Uterus (tissue), 4 donors: Measurements from ENCODE around the gene AMDHD1. TPM values are rescaled to one million over a fixed set of nuclear protein-coding genes. Genes with fewer than 3 reads are reported as not detected.
"Not testable (repeated sequence)": the region's sequence is repeated elsewhere in the genome, so short reads cannot be mapped to it uniquely, and the experiment has no call there.

Experiments used
- DNase-seq, 2 donors: peaks; one replicate each; pipeline ENCODE4 v3.0.0-alpha.2; 2019 to 2020
- H3K27ac ChIP-seq, 2 donors: fragments of 200-600 bp; sonication (generic); 1 replicate in 1 of 2; 2 replicates in 1 of 2; pipeline ENCODE4 v1.5.1; 2016 to 2018
- H3K27me3 ChIP-seq, 2 donors: fragments of 200-600 bp; sonication (generic); one replicate each; pipeline ENCODE4 v1.5.1; 2018 to 2019; ENCODE audit warnings: control low read depth in 1 of 2
- H3K36me3 ChIP-seq, 2 donors: fragments of 200-600 bp; sonication (generic); one replicate each; pipeline ENCODE4 v1.5.1; 2019; ENCODE audit warnings: control low read depth in 1 of 2
- H3K4me1 ChIP-seq, 2 donors: fragments of 200-600 bp; sonication (generic); one replicate each; pipeline ENCODE4 v1.5.1; 2018 to 2019; ENCODE audit warnings: control low read depth in 1 of 2
- H3K4me3 ChIP-seq, 2 donors: fragments of 200-600 bp; sonication (generic); 1 replicate in 1 of 2; 2 replicates in 1 of 2; pipeline ENCODE4 v1.5.1; 2018 to 2019; ENCODE audit warnings: mild to moderate bottlenecking in 1 of 2
- H3K9me3 ChIP-seq, 2 donors: fragments of 200-600 bp; sonication (generic); one replicate each; pipeline ENCODE4 v1.5.1; 2019; ENCODE audit warnings: control low read depth in 1 of 2
- POLR2A ChIP-seq, 2 donors: fragments of 450-650 bp; IDR thresholded peaks; one replicate each; pipeline ENCODE4 v1.6.1; 2016; ENCODE audit warnings: antibody characterized with exemption in 2 of 2, mild to moderate bottlenecking in 1 of 2, moderate library complexity in 1 of 2
- intact Hi-C: fragments of 100-400 bp; cut with DNase I; formaldehyde crosslinking; loops from one replicate; pipeline ENCODE4 v1.15.1; 2023; ENCODE audit warnings: low total_unique reads
- total RNA-seq, 4 donors: library from RNA; depleted of rRNA in 3 of 4; stranded (reverse); fragments of >200 nt in 3 of 4; gene quantifications; one replicate each; pipeline versions ENCODE4 v1.1.0 to v1.2.4, GENCODE V29; 2014 to 2023
- TF ChIP-seq, protein P1 (sequence below), 4 experiments: fragments of 200-600 bp in 2 of 4; fragments of 450-650 bp in 2 of 4; sonication (generic) in 2 of 4; IDR thresholded peaks; one replicate each; pipeline ENCODE4 v1.5.1; 2016 to 2019; ENCODE audit warnings: antibody characterized with exemption in 4 of 4, mild to moderate bottlenecking in 2 of 4, moderate library complexity in 1 of 4
- donor health status: DM: yes; HTN: yes; CAD: no.

AMDHD1 gene
- total RNA-seq, 4 donors from 2014 or later = 0.26 to 1.8 (median 1.1) TPM; not detected in 1

- Histone ChIP-seq H3K27me3 (no peaks in the 10 kb centered on the region), H3K36me3 (no peaks in the 10 kb centered on the region), H3K4me3 (no peak overlapping the region), H3K27ac (no peak overlapping the region), H3K9me3 (no peaks in the 10 kb centered on the region), H3K4me1 (no peaks in the 10 kb centered on the region)
- intact Hi-C loops = no loop called here
- DNase-seq = no peak
- TF ChIP-seq, protein P1, sequence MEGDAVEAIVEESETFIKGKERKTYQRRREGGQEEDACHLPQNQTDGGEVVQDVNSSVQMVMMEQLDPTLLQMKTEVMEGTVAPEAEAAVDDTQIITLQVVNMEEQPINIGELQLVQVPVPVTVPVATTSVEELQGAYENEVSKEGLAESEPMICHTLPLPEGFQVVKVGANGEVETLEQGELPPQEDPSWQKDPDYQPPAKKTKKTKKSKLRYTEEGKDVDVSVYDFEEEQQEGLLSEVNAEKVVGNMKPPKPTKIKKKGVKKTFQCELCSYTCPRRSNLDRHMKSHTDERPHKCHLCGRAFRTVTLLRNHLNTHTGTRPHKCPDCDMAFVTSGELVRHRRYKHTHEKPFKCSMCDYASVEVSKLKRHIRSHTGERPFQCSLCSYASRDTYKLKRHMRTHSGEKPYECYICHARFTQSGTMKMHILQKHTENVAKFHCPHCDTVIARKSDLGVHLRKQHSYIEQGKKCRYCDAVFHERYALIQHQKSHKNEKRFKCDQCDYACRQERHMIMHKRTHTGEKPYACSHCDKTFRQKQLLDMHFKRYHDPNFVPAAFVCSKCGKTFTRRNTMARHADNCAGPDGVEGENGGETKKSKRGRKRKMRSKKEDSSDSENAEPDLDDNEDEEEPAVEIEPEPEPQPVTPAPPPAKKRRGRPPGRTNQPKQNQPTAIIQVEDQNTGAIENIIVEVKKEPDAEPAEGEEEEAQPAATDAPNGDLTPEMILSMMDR (IDR thresholded peaks at IDR 0.05) = no peak
- no peak for TF ChIP-seq POLR2A (IDR thresholded peaks at IDR 0.05)
These were observed 19.1 kb downstream of the AMDHD1 start for GRCh38 chr12:95962222-95962621.

DNA sequence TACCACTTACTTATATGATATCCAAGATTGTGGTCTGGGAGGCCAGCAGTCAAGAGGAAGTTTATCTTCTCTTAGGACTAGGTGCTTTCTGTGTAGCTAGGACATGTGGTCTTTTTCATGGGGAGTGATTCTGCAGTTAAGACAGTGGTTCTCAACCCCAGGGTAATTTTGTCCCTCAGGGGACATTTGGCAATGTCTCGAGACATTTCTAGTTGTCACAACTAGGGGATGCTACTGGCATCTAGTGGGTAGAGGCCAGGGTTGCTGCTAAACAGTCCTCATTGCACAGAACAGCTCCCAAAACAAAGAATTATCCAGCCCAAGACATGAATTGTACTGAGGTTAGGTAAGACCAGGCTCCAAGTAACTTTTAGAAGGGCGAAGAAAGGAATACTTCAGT, 20.0 kb downstream of the AMDHD1 start:
- TF ChIP-seq POLR2A (IDR thresholded peaks at IDR 0.05) = no peak
- TF ChIP-seq, protein P1 (IDR thresholded peaks at IDR 0.05) = no peak
- H3K27ac ChIP-seq = no peak overlapping the region
- no peaks in the 10 kb centered on the region for H3K27me3 ChIP-seq
- H3K9me3 ChIP-seq = no peaks in the 10 kb centered on the region
- intact Hi-C loops = no loop called here
- no peak for DNase-seq
- no peak overlapping the region for H3K4me3 ChIP-seq
- no peaks in the 10 kb centered on the region for H3K36me3 ChIP-seq
- H3K4me1 ChIP-seq = no peaks in the 10 kb centered on the region

- Histone ChIP-seq H3K4me3 (no peak overlapping the region), H3K4me1 (no peaks in the 10 kb centered on the region), H3K27ac (no peak overlapping the region), H3K9me3 (no peaks in the 10 kb centered on the region), H3K36me3 (no peaks in the 10 kb centered on the region), H3K27me3 (no peaks in the 10 kb centered on the region)
- no peak for DNase-seq
- TF ChIP-seq, protein P1 (IDR thresholded peaks at IDR 0.05) = no peak
- no peak for TF ChIP-seq POLR2A (IDR thresholded peaks at IDR 0.05)
- intact Hi-C loops = no loop called here
These were observed 23.2 kb downstream of the AMDHD1 start for GRCh38 chr12:95966287-95966870.

- intact Hi-C loops = no loop called here
- Histone ChIP-seq H3K4me3 (no peak overlapping the region), H3K27ac (no peak overlapping the region), H3K36me3 (no peaks in the 10 kb centered on the region), H3K4me1 (no peaks in the 10 kb centered on the region), H3K9me3 (no peaks in the 10 kb centered on the region), H3K27me3 (no peaks in the 10 kb centered on the region)
- DNase-seq = no peak
- TF ChIP-seq, protein P1 (IDR thresholded peaks at IDR 0.05) = no peak
- TF ChIP-seq POLR2A (IDR thresholded peaks at IDR 0.05) = no peak
These were observed 24.2 kb downstream of the AMDHD1 start for GRCh38 chr12:95967301-95967700.

GRCh38 chr12:95969116-95969515, 26.0 kb downstream of the AMDHD1 start:
- H3K4me3 ChIP-seq, H3K36me3 ChIP-seq, intact Hi-C loops, H3K27ac ChIP-seq, H3K9me3 ChIP-seq, H3K4me1 ChIP-seq, DNase-seq, H3K27me3 ChIP-seq: not testable (repeated sequence)

- Histone ChIP-seq H3K4me3 (no peak overlapping the region), H3K36me3 (no peaks in the 10 kb centered on the region), H3K4me1 (no peaks in the 10 kb centered on the region), H3K9me3 (no peaks in the 10 kb centered on the region), H3K27me3 (no peaks in the 10 kb centered on the region), H3K27ac (no peak overlapping the region)
- TF ChIP-seq POLR2A (IDR thresholded peaks at IDR 0.05) = no peak
- TF ChIP-seq, protein P1 (IDR thresholded peaks at IDR 0.05) = no peak
- intact Hi-C loops = no loop called here
- DNase-seq = no peak
These were observed 27.8 kb downstream of the AMDHD1 start for GRCh38 chr12:95970905-95971304.
